ENCODE data around the gene RNFT2. TPM values are rescaled to one million over a fixed set of nuclear protein-coding genes. Genes with fewer than 3 reads are reported as not detected.
"Not testable (repeated sequence)": the region's sequence is repeated elsewhere in the genome, so short reads cannot be mapped to it uniquely, and the experiment has no call there.

The RNFT2 gene
- total RNA-seq, 1 donor from 2014 or later: 6.6 TPM

GRCh38 chr12:116777245-116777644, 39.1 kb downstream of the RNFT2 start:
- intact Hi-C loops (cut with DNase I): no loop called here
- ATAC-seq (no peak), DNase-seq (ENCODE audit: low spot score) (no peak)

GRCh38 chr12:116779597-116779996, 41.5 kb downstream of the RNFT2 start:
- no peak for ATAC-seq
- intact Hi-C loops (cut with DNase I): no loop called here

GRCh38 chr12:116780942-116781341, 42.8 kb downstream of the RNFT2 start:
- intact Hi-C loops (cut with DNase I): no loop called here
- ATAC-seq (no peak), DNase-seq (ENCODE audit: low spot score) (no peak)

More at GRCh38 chr12:116779597-116779996, 41.5 kb downstream of the RNFT2 start:
- DNase-seq (ENCODE audit: low spot score): no peak

GRCh38 chr12:116783525-116784237, 45.6 kb downstream of the RNFT2 start:
- intact Hi-C loops (cut with DNase I): no loop called here
- no peak for ATAC-seq
- no peak for DNase-seq (ENCODE audit: low spot score)

GRCh38 chr12:116784238-116784612, 46.1 kb downstream of the RNFT2 start:
- intact Hi-C loops (cut with DNase I): no loop called here
- ATAC-seq: no peak

GRCh38 chr12:116789562-116789961, 51.4 kb downstream of the RNFT2 start:
- DNase-seq (ENCODE audit: low spot score); intact Hi-C loops (cut with DNase I); ATAC-seq: not testable (repeated sequence)

More at GRCh38 chr12:116784238-116784612, 46.1 kb downstream of the RNFT2 start:
- no peak for DNase-seq (ENCODE audit: low spot score)

- DNase-seq (ENCODE audit: low spot score): no peak
- intact Hi-C loops (cut with DNase I): loop anchor here (5.0 kb wide), 1 partner anchor 357 kb away; no protein-coding TSS in a partner anchor
These were observed 52.0 kb downstream of the RNFT2 start for GRCh38 chr12:116790066-116790465.

GRCh38 chr12:116792403-116792802, 54.3 kb downstream of the RNFT2 start:
- ATAC-seq: no peak
- no peak for DNase-seq (ENCODE audit: low spot score)
- intact Hi-C loops (cut with DNase I): loop anchor here (5.0 kb wide), 1 partner anchor 355 kb away; no protein-coding TSS in a partner anchor

More at GRCh38 chr12:116790066-116790465, 52.0 kb downstream of the RNFT2 start:
- ATAC-seq: no peak

- no peak for DNase-seq (ENCODE audit: low spot score)
- intact Hi-C loops (cut with DNase I): loop anchor here (5.0 kb wide), 1 partner anchor 353 kb away; no protein-coding TSS in a partner anchor
- no peak for ATAC-seq
These were observed 56.6 kb downstream of the RNFT2 start for GRCh38 chr12:116794725-116795124.

- no peak for DNase-seq (ENCODE audit: low spot score)
- intact Hi-C loops (cut with DNase I): no loop called here
- ATAC-seq: no peak
These were observed 59.8 kb downstream of the RNFT2 start for GRCh38 chr12:116797885-116798284.

- DNase-seq (ENCODE audit: low spot score): no peak
- no peak for ATAC-seq
- intact Hi-C loops (cut with DNase I): no loop called here
These were observed 60.6 kb downstream of the RNFT2 start for GRCh38 chr12:116798719-116799118.

- no peak for ATAC-seq
- intact Hi-C loops (cut with DNase I): no loop called here
- DNase-seq (ENCODE audit: low spot score): no peak
These were observed 61.8 kb downstream of the RNFT2 start for GRCh38 chr12:116799955-116800354.

GRCh38 chr12:116800918-116801317, 62.8 kb downstream of the RNFT2 start:
- no peak for ATAC-seq
- intact Hi-C loops (cut with DNase I): no loop called here
- no peak for DNase-seq (ENCODE audit: low spot score)

GRCh38 chr12:116802018-116802417, 63.9 kb downstream of the RNFT2 start:
- intact Hi-C loops (cut with DNase I): no loop called here
- DNase-seq (ENCODE audit: low spot score) (no peak), ATAC-seq (no peak)

GRCh38 chr12:116803013-116803736, 65.1 kb downstream of the RNFT2 start:
- ATAC-seq: no peak
- intact Hi-C loops (cut with DNase I): no loop called here
- no peak for DNase-seq (ENCODE audit: low spot score)

- no peak for ATAC-seq
- intact Hi-C loops (cut with DNase I): no loop called here
- no peak for DNase-seq (ENCODE audit: low spot score)
These were observed 65.9 kb downstream of the RNFT2 start for GRCh38 chr12:116804051-116804450.

GRCh38 chr12:116806845-116807440, 68.8 kb downstream of the RNFT2 start:
- intact Hi-C loops (cut with DNase I): no loop called here
- no peak for ATAC-seq

GRCh38 chr12:116807546-116807945, 69.4 kb downstream of the RNFT2 start:
- no peak for DNase-seq (ENCODE audit: low spot score)

More at GRCh38 chr12:116806845-116807440, 68.8 kb downstream of the RNFT2 start:
- no peak for DNase-seq (ENCODE audit: low spot score)

GRCh38 chr12:116808113-116809105, 70.3 kb downstream of the RNFT2 start:
- ATAC-seq (no peak), DNase-seq (ENCODE audit: low spot score) (no peak)
- intact Hi-C loops (cut with DNase I): no loop called here

More at GRCh38 chr12:116807546-116807945, 69.4 kb downstream of the RNFT2 start:
- no peak for ATAC-seq
- intact Hi-C loops (cut with DNase I): no loop called here

Measured in sciatic nerve (tissue), 2 donors.